ENCODE results near the gene PRPF31.

DNA sequence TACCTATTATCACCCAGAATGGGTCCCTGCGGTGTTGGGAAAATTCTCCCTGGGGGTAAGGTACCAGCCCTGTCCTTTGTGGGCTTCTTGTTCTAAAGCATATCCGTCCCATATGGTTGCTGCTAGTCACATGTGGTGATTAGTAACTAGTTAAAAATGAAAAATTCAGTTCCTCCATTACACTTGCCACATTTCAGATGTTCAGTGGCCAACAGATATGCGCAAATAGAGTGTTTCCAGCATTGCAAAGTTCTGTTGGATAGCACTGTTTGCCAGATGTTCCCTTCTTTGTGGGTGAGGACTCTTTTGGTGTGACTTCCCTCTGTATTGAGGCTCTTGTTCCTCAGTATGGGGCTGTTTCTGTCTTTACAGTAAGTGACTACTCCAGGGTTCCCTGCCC is 25.8 kb downstream of the PRPF31 start:
- TF ChIP-seq, protein P1, sequence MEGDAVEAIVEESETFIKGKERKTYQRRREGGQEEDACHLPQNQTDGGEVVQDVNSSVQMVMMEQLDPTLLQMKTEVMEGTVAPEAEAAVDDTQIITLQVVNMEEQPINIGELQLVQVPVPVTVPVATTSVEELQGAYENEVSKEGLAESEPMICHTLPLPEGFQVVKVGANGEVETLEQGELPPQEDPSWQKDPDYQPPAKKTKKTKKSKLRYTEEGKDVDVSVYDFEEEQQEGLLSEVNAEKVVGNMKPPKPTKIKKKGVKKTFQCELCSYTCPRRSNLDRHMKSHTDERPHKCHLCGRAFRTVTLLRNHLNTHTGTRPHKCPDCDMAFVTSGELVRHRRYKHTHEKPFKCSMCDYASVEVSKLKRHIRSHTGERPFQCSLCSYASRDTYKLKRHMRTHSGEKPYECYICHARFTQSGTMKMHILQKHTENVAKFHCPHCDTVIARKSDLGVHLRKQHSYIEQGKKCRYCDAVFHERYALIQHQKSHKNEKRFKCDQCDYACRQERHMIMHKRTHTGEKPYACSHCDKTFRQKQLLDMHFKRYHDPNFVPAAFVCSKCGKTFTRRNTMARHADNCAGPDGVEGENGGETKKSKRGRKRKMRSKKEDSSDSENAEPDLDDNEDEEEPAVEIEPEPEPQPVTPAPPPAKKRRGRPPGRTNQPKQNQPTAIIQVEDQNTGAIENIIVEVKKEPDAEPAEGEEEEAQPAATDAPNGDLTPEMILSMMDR (conservative IDR thresholded peaks at IDR 0.05; ENCODE audit: low read length), result no peak
- no peak for TF ChIP-seq EZH2phosphoT487 (IDR thresholded peaks at IDR 0.05; ENCODE audit: borderline replicate concordance, low read depth, low read length)
